Astrocyte of the cerebellum (primary cell): ENCODE results near the gene DDX51.

Experiments
- DNase-seq: peaks from one replicate; pipeline ENCODE4 v3.0.0-alpha.2; 2011; ENCODE audit warnings: low read depth
- H3K4me3 ChIP-seq: 2 replicates; pipeline ENCODE4 v1.5.1; 2011; ENCODE audit warnings: mild to moderate bottlenecking, low read depth, low read length, moderate library complexity
- CTCF ChIP-seq: IDR thresholded peaks from 2 replicates; pipeline ENCODE4 v1.5.1; 2012; ENCODE audit warnings: low read length, low read depth, moderate library complexity, mild to moderate bottlenecking; ENCODE audit errors: missing control alignments
- in situ Hi-C: cut with HindIII; loops from 2 replicates; pipeline ENCODE4 v1.10.0; 2017; ENCODE audit warnings: low sequenced_read_pairs

DDX51 gene

GRCh38 chr12:132188916-132189325 is 44.8 kb upstream of the DDX51 start:
- no peak for DNase-seq
- TF ChIP-seq CTCF = no peak
- in situ Hi-C loops = no loop called here
- H3K4me3 ChIP-seq = peak overlapping the region; percentile 41

GRCh38 chr12:132188451-132188901 is 44.4 kb upstream of the DDX51 start:
- in situ Hi-C loops = no loop called here
- DNase-seq = no peak
- TF ChIP-seq CTCF = no peak
- H3K4me3 ChIP-seq = no peak overlapping the region

GRCh38 chr12:132187646-132188450 is 43.7 kb upstream of the DDX51 start:
- no peak for TF ChIP-seq CTCF
- in situ Hi-C loops = no loop called here

GRCh38 chr12:132186857-132187620 is 42.9 kb upstream of the DDX51 start:
- in situ Hi-C loops = no loop called here
- no peak for TF ChIP-seq CTCF
- DNase-seq = no peak
- no peak overlapping the region for H3K4me3 ChIP-seq

More at GRCh38 chr12:132187646-132188450, 43.7 kb upstream of the DDX51 start:
- no peak overlapping the region for H3K4me3 ChIP-seq
- no peak for DNase-seq

- no peak for DNase-seq
- no peak overlapping the region for H3K4me3 ChIP-seq
- TF ChIP-seq CTCF = no peak
- in situ Hi-C loops = no loop called here
Observed at GRCh38 chr12:132186208-132186856, 42.2 kb upstream of the DDX51 start.

GRCh38 chr12:132185705-132186104 is 41.6 kb upstream of the DDX51 start:
- no peak overlapping the region for H3K4me3 ChIP-seq
- TF ChIP-seq CTCF = no peak
- DNase-seq = no peak
- in situ Hi-C loops = no loop called here
